GM11168 (cell line): ENCODE measurements around the gene MPST.

Experiments
- in situ Hi-C: fragments of 300-500 bp; cut with MboI; formaldehyde crosslinking; loops from one replicate; pipeline ENCODE4 v1.12.0; 2022; ENCODE audit warnings: low sequenced_read_pairs; ENCODE audit not compliant: unreplicated experiment

Gene MPST

DNA sequence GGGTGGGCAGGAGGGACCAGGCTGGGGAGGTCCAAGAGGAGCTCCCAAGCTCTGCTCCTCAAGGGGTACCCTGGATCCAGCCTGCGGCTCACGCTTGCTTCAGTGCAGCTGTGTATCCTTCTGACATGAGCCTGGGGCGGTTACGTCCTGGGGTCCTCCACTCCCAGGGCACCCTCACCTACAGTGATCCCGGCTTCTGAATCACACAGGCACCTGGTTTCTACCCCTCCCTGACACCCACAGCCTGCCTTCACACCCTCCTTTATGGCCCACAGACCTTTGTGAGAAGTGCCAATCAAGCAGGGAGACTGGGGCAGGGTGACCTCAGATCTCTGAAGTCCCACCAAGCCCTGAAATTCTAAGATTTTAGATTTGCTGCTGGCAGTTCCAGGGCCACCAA, 1.5 kb downstream of the MPST start:
- in situ Hi-C loops = no loop called here

DNA sequence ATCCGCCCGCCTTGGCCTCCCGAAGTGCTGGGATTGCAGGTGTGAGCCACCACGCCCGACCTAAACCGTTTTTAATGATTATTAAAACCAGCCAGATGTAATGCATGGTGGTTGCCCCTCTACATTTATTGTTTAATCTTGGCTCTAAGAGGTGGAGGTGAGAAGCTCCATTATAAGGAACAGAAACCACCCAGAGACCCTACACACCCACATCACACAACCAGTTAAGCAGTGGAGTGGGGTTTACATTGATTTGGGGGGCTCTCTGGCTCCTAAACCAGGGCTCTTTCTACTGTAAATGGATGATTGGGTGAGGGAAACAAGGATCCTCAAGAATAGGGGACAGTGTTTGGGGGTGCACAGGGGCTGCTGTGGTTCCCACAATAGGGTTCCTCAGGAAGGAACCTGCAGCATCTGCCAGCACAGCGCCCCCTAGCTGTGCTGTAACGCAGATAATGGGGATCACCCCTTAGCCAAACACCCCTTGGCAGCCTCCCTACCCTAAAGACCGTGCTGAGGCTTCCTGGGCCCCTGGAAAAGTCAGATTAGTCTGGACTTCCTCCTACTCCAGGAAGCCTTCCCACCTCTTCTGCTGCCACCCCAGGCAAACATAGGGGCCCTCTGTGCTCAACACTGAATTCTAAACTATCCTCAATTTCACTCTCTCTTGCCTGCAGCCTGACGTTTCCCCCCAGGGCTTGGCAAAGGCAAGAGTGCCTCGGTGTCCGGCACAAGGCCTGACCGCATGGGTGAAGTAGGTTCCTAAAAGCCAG, 2.4 kb downstream of the MPST start:
- in situ Hi-C loops = no loop called here

DNA sequence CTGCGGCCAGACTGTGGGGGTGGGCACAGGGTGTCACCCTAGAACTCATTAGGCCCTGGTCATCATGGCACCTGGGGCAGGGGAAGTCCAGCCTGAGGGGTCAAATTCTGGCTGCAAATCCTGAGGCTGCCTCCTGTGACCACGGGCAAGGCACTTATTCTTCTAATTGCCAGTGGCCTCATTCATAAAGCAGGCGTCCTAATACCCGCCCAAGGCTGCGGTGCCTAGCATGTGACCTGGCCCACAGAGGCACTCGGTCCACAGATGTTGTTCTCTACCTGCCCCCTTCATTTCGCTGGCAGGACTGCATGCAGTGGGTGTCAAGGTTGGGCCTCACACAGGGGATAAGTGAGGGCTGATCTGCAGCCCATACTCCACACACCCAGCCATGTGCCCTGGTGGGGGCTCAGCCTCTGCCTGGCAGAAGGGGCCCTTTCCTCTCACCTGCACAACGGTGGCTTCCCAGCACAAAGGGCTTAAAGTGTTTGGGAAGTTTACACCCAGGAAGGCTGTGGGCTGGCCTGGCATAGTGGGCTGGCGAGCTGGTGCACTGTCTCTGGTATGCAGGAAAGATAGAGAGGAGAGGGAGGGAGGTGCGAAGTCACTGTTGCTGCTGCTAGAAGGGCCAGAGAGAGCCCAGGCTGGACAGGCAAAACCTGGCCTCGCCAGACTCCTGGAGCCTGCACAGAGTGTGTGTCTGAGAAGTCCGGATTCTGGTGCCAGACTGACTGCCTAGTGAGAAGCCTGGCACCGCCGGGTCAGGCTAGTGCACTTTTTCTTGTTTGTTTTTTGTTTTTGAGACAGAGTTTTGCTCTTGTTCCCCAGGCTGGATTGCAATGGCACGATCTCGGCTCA, 3.2 kb downstream of the MPST start:
- in situ Hi-C loops = no loop called here

DNA sequence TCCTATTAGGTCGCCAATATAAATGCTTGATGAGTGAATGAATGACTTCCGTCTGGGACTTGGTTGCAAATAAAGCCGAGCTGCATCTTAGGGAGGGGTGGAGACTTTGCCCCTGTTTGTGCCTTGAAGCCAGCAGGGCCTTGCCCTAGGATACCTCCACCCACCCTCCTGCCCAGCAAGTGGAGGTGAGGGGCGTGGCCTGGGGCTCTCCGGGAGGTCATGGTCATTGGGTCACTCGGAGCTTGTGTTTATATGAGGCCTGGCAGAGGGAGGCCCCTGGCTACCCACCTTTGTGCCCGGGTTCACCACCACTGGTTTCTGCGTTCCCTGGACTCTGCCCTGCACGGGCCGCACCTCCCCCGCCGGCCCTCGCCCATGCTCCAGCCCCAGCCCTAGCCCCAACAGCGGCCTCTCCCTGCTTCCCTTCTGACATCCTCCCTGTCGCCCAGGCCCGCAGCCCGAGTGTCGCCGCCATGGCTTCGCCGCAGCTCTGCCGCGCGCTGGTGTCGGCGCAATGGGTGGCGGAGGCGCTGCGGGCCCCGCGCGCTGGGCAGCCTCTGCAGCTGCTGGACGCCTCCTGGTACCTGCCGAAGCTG, 4.3 kb downstream of the MPST start:
- in situ Hi-C loops = no loop called here

DNA sequence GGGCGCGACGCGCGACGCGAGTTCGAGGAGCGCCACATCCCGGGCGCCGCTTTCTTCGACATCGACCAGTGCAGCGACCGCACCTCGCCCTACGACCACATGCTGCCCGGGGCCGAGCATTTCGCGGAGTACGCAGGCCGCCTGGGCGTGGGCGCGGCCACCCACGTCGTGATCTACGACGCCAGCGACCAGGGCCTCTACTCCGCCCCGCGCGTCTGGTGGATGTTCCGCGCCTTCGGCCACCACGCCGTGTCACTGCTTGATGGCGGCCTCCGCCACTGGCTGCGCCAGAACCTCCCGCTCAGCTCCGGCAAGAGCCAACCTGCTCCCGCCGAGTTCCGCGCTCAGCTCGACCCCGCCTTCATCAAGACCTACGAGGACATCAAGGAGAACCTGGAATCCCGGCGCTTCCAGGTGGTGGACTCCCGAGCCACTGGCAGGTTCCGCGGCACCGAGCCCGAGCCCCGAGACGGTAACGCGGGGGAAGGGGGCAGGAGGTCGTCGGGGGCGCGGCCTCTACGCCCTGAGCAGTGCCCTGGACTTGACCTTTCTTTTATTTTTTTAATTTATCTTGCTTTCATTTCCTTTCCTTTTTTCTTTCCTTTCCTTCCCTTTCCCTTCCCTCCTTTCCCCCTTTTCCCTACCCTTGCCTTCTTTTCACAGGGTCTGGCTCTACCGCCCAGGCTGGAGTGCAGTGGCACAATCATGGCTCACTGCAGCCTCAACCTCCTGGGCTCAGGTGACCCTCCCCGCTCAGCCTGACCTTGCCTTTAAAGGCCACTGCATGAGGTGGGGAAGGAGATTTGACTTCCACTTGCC, 5.0 kb downstream of the MPST start:
- in situ Hi-C loops = no loop called here

DNA sequence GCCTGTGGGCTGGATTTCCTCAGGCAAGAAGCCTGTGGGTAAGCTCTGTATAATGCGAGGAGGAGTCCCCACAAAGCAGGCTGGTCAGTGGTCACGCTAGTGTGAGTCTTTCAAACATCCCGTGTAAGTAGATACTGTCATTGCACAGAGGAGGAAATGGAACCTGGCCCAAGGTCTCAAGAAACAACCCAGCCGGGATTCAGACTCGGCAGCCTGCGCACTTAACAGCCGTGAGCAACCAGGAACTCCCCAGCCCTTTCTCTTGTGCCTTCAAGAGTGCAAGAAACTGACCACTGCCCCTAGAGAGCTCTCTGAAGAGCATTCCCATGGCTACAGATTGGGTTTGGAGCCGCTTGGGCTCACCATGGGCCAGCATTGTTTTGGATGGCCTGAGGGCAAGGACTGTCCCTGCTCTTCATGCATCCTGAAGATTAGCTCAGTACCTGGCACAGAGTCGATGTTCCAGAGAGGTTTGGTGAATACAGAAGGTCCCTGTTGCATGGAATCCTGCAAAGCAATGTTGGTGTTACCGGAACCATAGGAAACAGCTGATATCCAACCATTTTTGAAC, 6.0 kb downstream of the MPST start:
- in situ Hi-C loops = no loop called here

DNA sequence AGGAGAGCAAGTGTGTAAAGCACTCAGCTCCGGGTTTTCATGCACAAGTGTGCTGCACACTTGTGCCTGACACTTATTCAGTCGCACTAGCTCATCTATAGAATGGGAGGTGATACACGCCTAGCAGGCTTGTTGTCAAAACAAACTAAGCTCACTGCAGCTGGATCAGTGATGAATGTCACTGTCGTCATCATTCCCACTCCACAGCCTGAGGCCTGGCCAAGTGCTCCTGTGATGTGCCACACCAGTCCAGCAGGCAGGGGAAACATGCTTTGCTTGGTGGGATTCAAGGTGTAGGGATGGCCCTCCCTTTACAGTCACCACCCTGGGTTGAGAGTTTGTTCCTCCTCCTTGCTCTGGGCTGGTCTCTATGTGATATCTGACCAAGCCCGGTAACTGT, 6.8 kb downstream of the MPST start:
- in situ Hi-C loops = no loop called here

DNA sequence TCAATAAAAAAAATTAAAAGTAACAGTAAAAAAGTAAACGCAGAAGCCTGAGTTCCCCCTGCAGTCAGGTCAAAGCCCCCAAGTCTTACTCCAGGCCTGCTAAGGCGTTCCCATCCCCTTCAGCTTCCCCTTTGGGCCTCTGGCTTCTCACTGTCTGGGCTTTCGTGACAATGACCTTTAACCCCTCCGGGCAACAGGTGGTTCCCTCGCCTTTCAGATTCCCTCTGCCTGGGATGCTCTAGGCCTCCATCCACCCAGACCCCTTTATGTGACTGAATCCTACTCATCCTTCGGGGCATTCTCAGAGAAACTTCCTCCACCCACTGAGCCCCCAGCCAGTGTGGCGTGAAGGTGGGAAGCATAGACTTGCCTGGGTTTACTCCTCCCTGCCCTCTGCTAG, 8.0 kb downstream of the MPST start:
- in situ Hi-C loops = no loop called here

DNA sequence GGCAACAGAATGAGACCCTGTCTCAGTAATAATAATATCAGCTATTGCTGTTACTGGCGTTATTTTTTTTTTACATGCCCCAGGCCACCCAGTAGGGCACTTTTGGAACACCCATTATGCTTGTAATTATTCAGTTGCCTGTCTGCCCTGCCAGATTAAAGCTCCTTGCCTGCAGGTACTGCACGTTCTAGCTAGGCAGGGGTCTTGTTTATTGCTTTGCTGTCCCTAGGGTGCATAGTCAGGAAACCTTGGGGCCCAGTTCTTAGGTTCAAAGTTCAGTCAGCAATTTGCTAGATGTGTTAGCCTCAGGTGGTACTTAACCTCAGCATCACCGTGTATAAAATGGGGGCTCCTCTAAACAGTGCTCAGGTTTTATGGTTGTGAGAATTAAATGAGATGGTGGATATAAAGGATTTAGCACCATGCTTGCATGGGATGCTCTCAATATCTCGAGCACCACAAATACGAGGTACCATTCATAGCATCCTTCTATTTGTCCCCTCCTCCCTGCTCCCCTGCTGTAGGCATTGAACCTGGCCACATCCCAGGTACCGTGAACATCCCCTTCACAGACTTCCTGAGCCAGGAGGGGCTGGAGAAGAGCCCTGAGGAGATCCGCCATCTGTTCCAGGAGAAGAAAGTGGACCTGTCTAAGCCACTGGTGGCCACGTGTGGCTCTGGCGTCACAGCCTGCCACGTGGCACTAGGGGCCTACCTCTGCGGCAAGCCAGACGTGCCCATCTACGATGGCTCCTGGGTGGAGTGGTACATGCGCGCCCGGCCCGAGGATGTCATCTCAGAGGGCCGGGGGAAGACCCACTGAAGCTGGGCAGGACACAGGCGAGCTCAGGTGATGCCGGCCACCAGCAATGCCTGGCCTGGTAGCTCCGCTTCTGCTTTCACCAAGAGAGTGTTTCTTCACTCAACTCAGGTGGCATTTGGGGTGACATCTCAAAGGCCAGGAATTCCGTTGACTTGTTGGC, 9.4 kb downstream of the MPST start:
- in situ Hi-C loops = no loop called here

DNA sequence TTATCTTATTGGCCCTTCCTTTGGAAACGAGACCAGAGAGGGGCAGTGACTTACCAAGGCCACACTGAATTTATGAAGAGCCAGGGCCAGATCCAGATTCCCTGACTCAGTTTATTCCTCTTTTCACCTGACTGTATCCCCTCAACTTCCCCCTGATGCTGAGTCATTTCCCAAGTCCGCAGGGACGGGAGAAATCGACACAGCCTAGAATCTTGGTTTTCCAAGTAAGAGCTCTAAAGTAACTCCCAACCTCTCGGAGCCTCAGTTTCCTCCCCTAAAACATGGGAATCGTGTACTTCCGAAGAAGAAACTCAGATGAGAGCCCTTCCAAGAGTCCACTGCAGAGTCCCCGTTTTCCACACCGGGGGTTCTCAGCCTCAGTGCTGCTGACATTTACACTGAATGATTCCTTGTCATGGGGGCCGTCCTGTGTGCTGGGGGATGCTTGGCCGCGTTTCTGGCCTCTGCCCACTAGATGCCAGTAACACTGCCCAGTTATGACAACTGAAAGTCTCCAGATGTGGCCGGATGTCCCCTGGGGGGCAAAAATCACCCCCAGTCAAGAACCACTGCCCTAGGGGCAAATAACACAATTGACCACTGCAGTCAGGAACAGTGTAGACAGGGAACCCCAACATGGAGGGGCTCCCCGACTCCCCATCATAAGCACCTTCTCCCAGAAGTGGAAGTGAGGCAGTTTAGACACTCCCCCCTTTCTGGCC, 11.2 kb downstream of the MPST start:
- in situ Hi-C loops = no loop called here

DNA sequence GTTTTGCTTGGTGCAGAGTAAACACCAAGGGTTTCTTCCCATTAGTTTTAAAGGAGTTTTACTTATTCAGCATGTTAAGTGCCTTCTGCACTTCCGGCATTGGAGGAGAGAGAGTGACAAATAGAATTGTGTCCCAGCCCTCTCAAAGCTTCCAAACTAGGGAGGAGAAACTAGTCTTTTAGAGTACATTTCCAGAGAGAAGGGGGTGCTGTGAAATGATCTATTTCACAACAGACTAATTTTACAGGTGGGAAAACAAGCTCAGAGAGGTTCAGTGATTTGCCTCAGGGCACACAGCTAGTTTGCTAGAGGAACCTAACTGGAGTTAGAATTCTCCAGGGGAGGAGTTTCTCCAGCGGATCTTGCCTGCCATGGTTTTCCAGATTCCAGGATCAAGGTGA, 12.6 kb downstream of the MPST start:
- in situ Hi-C loops = no loop called here

DNA sequence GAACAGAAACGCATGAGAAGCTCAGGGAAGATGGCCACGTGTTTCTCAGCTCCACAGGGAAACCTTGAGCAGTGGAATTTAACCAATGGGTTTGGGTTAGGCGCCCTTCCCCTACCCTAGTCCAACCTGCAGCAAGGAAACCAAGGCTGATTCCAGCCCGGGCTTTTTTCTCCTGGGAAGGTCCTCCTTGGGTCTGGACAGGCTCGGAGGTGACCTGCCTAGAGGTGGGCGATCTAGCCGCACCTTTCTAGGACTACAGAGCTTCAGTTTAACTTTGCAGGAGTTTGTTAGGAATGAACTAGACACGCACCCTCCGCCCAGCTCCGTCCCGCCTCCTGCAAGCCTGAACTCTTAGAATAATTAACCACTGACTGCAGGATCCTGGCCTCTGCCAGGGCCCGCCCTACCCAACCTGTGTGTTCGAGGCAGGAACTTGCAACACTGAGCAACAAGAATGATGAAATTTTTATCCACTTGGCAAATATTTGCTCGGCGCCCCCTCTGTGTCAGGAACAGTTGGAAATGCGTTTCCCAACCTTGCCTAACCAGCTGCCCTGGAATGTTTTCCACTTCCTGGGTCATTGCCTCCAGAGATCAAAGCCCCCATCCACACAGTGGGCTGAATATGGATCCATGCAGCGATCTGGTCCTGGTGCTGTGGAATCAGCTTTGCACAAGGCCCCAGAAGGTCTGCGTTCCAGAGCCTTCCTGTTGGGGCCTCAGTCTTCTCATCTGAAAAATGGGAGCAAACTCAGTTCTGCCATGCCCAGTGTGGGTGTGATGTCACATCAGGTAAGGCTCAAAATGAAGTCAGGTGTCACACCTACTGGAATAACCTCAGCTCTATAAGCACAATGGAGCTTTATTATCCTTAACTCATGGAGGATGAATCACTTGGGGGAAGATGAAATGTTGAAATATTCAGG, 13.3 kb downstream of the MPST start:
- in situ Hi-C loops = no loop called here

DNA sequence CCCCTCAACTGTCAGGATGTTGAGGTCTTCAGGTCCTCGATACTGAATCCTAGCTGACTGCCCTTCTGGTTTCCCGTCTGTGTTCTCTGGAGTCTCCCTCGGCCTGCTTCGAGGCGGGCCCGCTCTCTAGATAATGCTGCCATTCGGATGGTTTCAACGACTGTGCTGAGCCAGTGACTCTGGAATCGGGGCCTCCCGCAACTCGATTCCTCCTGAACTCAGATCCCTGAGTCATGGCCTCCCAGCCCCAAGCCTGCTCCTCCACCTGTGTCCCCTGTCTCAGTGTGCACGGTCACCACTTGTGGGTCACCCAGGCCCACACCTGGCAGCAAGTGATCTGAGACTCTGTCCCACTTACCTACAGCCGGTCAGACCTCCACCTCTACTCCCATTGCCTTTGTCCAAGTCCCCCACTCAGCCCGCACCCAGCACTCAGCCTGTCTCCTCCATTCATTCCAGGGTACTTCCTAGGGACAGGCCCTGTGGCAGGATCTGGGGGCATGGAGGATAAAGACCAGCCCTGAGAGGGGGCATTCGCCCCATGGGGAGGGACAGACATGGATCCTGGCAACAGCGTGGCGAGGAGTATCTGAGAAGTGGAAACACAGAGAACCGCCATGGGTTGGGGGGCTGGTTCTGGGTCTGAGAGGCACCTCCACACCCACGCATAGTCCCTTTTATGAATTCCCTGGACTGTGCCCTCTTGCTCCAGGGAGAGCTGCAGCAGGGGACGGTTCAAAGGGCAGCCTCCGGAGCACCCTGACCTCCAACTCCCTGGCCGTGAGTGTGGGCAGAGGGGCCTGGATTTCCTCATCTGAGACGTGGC, 14.3 kb downstream of the MPST start:
- in situ Hi-C loops = no loop called here

DNA sequence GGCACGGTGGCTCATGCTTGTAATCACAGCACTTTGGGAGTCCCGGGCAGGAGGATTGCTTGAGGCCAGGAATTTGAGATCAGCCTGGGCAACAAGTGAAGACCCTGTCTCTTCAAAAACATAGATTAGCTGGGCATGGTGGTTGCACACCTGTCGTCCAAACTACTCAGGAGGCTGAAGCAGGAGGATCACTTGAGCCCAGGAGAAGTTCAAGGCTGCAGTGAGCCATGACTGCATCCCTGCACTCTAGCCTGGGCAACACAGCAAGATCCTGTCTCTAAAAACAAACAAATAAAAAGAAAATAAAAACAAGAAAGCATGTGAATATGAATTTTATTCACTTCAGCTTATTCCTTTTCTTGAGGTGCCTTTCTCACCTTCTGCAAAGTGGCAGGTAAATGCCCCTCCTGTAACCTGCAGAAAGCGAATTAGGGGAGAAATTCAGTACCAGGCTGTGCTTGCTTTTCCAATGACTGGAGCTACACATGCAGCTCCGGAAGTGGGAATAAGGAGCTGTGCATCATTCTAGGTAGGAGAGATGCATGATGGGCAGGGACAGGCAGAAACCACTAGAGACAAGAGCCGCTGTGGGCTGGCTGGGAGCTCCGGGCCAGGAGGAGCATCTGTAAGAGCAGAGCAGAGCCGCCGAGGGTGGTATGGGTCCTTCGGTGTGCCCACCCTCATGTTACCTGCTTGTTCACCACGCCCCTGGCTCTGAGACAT, 17.3 kb downstream of the MPST start:
- in situ Hi-C loops = no loop called here

DNA sequence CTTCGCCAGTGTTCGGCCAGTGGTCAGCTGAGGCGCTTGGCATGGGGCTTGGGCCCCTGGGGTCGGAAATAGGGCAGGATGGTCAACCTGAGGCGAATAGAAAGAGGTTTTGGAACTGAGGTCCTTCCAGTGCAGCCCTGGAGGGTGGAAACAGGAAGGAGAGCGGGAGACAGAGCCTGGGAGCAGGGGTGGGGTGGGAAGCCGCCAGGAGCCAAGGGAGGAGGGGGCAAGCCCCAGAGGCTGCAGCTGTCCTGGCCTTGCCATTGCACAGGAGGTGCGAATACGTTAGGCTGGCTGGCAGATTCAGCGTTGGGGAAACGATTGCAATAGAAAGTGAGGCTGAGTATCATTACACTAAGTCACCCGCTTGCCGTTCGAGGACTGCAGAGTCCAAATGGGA, 18.1 kb downstream of the MPST start:
- in situ Hi-C loops = no loop called here

DNA sequence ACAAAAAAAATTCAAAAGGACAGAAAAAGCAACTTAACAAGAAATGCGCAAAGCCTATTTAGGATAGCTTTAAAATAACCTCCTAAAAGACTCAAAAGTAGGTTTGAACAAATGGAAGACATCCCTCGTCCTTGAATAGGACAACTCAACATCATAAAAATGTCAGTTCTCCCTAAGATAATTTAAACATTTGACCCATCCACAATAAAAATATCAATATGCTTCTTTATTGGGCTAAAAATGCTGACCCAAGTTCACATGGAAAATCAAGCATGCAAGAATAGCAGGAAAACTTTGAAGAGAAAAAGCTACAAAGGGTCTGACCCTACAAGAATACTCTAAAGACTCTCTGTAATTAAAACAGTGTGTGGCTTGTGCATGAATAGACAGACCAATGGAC, 19.9 kb downstream of the MPST start:
- in situ Hi-C loops = no loop called here
